PFSK-1 (cell line): ENCODE data around the gene TNS3.

ENCODE experiments used
- POLR2AphosphoS5 ChIP-seq: IDR thresholded peaks from 2 replicates; pipeline ENCODE4 v1.6.1; 2012; ENCODE audit warnings: low read depth, mild to moderate bottlenecking, control low read depth, low read length, moderate library complexity
- REST ChIP-seq, 2 experiments: IDR thresholded peaks; 2 replicates each; pipeline versions ENCODE4 v1.6.1 to v1.8.0; 2011 to 2012; ENCODE audit warnings: low read depth in 2 of 2, low read length in 2 of 2, control low read depth in 1 of 2, inconsistent platforms in 1 of 2, mild to moderate bottlenecking in 1 of 2, moderate library complexity in 1 of 2; ENCODE audit not compliant: insufficient read depth in 1 of 2
- TAF1 ChIP-seq: IDR thresholded peaks from 2 replicates; pipeline ENCODE4 v1.6.1; 2012; ENCODE audit warnings: low read length, control low read depth, borderline replicate concordance; ENCODE audit not compliant: insufficient read depth

- TF ChIP-seq POLR2AphosphoS5 (no peak), TAF1 (no peak), REST (IDR thresholded peaks at IDR 0.05; ENCODE audit: insufficient read depth in 1 of 2, low read depth in 2 of 2, low read length in 2 of 2) (no peak)
Measured at GRCh38 chr7:47333959-47334358, 248.0 kb downstream of the TNS3 start.
